NCI-H2081 treated with DMSO at 0.1 percent for 48 hours (cell line): ENCODE results near the gene MAEA.
"Not testable (repeated sequence)": the region's sequence is repeated elsewhere in the genome, so short reads cannot be mapped to it uniquely, and the experiment has no call there.

Experiments
- DNase-seq: peaks from one replicate; lab custom pipeline; 2025; lab: John Stamatoyannopoulos, UW

MAEA gene

DNA sequence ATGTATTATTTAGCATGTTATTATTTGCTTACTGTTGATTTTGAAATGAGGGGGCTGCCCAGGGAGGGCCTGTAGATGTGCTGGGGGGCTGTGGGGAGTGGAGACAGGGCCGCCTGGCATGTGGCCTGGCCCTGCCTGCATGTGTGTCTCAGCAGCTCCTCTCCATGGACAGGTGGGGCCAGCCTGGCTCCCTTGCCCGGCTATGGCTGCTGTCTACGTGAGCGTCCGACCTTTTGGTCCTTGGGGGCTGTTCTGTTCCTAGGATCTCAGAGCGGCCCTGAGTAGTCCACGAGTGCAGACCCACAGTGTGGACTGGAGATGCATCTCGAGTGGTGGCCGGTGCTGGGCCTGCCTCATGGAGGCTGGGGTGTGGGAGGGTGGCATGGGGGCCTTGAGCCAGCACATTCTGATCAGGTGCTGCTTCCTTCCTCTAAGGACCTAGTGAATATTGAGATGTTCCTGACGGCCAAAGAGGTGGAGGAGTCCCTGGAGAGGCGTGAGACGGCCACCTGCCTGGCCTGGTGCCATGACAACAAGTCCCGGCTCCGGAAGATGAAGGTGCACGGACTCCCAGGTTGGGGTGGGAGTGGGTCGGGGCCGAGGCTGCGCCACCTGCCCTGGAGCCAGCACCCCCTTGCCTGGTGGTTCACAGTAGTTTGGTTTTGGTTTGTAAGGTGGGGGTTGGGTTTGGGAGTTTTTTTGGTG, 32.4 kb downstream of the MAEA start:
- DNase-seq: no peak

DNA sequence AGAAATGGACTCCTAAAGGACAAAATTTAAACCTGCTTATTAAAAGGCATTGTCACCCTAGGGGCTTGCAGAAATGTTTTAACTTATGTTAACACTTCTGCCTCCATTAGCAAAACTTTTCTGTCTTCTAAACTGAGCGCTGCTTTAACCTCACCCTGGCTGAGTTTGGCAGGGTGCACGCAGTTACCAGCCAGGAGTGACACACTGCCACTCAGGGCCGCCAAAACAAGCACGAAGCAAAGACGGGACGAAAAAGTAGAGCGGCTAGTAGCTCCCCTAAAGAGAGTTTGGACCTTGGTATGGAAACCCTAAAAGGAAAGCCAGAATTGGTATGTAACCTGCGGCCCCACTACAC, 33.6 kb downstream of the MAEA start:
- no peak for DNase-seq

DNA sequence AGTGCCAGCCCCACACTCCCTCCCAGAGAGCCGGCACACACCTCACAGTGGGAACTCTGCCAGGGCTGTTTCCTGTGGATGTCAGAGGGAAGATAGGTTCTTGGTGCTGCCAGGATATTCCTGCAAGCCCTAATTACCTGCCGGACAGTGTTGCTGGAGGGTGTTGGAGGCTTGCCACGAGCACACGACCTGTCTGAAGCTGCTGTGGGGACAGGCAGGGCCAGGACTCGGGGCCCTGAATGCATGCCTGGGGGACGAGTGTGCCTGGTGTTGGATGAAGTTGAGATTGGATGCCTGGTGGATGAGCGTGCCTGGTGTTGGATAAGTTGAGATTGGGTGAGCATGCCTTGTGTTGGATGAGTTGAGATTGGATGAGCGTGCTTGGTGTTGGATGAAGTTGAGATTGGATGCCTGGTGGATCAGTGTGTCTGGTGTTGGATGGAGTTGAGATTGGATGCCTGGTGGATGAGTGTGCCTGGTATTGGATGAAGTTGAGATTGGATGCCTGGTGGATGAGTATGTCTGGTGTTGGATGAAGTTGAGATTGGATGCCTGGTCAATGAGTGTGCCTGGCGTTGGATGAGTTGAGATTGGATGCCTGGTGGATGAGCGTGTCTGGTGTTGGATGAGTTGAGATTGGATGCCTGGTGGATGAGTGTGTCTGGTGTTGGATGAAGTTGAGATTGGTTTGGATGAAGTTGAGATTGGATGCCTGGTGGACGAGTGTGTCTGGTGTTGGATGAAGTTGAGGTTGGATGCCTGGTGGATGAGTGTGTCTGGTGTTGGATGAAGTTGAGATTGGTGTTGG, 34.1 kb downstream of the MAEA start:
- DNase-seq: no peak

DNA sequence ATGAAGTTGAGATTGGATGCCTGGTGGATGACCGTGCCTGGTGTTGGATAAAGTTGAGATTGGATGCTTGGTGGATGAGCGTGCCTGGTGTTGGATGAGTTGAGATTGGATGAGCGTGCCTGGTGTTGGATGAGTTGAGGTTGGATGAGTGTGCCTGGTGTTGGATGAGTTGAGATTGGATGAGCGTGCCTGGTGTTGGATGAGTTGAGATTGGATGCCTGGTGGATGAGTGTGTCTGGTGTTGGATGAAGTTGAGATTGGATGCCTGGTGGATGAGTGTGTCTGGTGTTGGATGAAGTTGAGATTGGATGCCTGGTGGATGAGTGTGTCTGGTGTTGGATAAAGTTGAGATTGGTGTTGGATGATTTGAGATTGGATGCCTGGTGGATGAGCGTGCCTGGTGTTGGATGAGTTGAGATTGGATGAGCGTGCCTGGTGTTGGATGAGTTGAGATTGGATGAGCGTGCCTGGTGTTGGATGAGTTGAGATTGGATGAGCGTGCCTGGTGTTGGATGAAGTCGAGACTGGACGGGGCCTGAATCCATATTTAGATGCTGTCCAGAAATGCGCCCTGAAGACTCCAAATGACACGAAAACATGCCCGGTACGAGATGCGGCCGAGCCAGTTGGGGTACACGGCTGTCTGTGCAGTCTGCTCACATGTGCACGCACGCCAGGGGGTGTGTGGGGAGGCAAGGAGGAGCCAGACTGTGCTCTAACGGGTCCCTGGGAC, 34.9 kb downstream of the MAEA start:
- not testable (repeated sequence) for DNase-seq

DNA sequence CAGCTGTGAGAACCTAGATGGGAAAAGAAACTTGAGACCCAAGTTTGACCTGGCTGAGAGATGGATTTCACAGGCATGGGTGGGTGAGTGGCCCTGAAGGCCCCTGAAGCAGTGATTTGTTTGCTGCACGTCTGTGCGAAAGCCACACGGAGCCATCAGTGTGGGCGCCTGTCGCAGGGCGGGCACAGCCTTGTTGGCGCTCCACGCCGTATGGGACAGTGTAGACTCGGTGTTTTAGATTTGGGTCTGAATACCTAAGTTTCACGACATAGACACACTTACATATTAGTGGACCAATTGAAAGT, 35.4 kb downstream of the MAEA start:
- no peak for DNase-seq

DNA sequence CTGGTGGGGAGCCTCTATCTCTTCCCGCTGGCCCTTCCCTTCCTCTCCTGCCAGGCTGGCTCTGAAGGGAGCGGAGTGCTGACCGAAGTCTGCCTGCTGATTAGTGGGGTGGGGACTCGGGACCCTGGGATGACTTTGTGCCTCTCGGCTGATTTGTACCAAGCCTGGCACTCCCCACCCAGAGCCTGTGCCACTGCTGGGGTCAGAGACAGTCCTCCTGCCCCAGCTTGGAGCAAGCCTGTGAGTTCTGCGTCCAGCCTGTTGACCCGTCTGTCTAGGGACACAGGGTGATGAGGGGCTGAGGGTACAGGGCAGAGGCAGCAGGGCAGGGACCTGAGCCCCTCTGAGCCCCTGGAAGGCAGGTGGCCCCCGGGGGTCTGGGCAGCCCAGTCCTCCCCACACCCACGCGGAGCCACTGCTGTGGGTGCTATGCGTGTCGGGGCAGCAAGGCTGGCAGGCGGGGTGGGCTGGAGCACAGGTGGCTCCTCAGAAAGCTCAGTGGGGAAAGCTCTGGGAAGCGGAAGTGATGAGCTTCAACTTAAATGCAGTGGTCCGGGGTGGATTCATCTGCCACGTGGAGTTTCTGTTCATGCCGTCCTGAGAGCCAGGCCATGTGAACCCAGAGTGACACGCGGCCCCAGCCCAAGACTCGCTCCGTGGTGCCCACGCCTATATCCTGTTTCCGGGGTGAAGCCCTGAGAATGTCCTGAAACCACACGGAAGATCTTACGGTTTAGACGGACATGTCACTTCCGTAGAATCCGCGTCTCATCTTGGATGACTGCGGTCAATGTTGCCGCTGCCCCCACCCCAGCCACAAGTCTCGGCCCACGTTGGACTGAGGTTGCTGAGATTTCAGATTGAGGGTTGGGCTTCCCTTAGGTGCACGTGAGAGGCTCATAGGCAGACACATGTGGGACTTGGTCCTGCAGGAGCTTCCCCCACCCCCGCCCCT, 36.3 kb downstream of the MAEA start:
- DNase-seq: no peak

DNA sequence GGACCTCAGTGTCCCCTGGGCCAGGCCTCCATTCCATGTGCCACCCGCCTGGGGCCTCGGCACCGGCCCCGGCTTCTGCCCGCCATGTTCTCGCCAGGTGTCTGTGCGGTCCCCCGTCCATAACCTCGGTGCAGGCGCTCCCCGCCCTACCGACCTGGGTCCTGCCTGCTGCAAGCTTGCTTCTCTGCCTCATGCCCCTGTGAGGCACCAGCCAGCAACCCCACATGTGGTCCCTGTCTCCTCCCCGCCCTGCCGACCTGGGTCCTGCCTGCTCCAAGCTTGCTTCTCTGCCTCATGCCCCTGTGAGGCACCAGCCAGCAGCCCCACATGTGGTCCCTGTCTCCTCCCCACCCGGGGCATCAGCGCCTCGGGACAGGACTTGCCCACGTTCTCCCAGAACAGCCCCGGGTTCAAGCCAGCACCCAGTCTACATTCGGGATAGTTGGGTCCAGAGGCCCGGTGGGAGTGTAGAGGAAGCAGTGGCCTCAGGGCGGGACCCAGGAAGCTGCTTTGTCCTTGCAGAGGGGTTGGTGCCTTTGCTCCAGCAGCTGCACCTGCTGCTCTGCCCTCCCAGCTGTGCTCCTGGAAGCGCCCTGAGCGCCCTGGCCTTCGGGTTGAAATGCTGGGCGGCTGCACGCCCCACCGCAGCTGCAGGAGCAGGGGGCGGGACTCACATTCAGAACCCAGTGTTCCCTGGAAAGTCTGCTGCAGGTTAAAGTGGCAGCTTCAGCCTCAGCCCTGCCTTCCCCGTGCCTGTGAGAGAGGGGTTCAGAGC, 37.2 kb downstream of the MAEA start:
- no peak for DNase-seq

DNA sequence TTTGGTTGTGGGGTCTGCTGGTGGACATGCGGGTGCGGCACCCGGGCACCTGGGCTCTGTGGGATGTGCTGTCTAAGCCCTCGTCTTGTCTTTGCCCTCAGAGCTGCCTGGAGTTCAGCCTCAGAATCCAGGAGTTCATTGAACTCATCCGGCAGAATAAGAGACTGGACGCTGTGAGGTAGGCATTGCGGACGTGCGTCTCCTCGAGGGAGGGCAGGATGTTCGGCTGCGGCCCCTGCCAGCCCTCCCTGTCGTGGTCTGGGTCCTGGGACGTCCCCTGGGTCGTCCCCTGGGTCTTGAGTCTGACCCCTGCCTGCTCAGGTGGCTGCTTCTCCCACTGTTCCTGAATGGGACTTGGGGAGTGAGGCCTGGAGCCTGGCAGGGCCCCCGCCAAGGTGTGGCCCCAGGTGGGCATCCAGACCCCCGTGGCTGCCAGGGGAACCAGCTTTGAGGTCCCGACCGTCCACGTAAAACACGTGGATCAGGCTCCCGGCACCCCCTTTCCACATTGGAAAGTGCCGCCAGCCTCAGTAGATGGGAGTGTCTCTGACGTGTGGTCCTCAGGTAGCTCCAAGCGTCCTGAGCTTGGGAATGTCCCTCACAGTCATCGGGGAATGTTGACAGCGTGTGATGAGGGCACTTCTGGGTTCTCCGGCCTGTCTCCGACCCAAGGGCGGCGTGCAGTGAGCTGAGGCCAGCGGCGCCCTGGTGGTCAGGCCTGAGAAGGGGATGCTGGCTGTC, 38.0 kb downstream of the MAEA start:
- DNase-seq: no peak

DNA sequence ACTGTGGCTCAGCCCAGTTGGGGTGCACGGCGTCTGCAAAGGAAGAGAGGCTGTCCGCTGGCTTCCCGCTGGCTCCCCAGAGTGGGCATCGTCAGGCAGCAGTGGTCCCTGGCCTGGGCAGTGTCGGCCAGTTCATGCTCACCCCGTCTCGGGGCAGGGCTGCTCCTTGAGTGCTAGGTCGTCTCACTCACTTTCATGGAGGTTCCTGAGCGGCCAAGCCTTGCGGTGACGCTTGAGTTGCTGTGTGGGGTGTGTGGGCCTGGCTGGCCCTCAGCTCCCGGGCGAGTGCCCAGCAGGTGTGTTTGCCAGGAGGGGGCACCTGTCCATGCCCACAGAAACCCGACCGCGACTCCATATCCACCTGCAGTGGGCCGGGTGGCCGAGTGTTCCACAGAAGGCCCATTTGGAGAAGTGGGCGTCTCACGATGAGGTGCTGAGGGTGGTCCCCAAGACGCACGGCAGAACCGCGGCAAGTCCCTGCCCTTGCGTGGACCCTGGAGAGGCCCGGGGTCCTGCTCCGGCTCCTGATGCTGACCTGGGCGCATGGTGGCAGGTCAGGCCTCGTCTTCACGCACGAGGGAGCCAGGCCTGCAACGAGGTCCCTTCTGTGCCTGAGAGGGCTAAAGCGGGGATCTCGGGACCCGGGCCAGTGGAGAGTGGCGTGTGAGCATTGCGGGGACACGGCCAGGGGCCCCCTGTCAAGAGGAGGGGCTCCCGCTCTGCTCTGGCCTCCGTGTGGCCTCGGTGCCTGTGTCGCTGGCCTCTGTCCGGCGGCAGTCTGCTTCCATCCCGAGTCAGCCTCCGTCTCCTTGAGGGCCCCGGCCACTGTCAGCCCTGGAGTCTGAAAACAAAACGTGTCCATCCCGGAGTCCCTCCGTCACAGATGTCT, 38.8 kb downstream of the MAEA start:
- no peak for DNase-seq

DNA sequence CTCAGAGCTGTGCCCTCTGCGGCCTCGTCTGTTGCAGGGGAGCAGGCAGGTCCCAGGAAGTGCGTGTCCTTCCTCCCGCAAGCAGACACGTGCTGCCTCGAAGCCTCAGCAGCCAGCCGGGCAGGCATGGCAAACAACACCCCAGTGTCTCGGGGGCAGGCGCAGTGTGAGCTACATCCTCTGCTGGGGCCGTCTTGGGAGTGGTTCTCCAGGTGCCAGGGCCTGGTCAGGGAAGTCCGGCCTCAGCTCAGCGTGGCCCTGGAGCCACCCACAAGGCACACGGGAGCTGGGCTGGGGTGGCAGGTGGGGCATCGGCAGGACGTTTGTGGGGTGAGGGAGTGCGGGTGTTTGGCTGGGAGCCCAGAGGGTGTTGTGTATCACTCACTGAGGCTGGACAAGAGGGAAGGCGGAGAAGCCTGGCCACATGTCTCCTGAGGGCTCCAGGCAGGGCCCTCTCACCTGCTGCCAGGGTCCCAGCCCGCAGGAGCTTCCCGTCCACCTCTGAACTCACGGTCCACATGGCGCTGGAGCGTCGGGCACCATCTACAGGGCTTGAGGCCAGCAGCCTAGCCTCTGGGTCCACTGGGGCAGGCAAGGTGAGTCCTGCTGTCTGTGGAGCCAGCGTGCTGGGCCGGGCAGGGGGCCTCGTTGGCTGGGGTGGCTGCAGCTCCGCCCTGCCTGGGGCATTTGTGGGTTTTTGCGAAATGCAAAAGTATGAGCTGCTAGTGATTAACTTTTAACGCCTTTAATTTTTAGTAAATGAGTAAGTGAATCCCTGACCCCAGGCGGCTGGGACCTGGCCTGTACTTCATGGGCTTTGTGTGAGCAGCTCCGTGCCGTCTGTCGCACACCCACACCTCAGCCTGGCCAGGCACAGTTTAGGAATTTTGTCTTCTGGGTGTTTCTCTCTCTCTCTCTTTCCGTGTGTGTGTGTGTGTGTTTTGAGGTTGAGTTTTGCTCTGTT, 40.0 kb downstream of the MAEA start:
- no peak for DNase-seq

DNA sequence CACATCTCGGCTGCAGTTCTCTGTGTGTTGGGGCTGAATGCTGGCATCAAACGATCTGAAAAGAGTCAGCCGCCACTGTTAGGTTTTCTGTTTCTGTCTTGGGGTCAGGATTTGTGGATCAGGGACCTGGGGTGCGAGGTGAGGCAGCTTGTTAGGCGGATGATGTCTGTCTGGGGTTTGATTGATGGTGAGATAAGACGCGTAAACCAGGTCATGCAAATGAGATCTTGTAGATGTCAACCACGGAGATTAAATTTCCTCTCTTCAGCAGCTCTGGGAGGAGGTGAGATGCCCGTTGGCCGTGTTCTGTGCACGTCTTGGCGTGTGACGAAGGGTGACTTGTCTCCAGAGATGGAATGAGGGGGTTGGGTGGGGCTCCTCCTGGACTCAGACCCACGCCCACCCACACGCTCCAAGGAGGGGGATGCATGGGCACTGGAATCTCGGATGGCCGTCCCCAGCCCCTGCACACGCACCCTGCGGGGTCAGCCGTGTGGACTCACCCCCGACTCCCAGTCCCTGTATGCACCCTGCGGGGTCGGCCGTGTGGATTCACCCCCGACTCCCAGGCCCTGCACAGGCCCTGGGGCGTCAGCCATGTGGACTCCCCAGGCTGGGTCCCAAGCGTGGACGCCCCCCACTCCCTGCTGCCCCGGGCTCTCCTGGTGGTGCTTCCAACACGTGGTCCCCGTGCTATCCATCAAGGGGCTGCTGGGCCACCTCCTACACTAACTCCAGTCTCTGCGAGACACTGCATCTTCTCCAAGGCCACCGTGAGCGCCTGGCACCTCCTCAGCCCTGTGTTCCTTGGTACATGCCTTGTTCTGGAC, 41.3 kb downstream of the MAEA start:
- no peak for DNase-seq

DNA sequence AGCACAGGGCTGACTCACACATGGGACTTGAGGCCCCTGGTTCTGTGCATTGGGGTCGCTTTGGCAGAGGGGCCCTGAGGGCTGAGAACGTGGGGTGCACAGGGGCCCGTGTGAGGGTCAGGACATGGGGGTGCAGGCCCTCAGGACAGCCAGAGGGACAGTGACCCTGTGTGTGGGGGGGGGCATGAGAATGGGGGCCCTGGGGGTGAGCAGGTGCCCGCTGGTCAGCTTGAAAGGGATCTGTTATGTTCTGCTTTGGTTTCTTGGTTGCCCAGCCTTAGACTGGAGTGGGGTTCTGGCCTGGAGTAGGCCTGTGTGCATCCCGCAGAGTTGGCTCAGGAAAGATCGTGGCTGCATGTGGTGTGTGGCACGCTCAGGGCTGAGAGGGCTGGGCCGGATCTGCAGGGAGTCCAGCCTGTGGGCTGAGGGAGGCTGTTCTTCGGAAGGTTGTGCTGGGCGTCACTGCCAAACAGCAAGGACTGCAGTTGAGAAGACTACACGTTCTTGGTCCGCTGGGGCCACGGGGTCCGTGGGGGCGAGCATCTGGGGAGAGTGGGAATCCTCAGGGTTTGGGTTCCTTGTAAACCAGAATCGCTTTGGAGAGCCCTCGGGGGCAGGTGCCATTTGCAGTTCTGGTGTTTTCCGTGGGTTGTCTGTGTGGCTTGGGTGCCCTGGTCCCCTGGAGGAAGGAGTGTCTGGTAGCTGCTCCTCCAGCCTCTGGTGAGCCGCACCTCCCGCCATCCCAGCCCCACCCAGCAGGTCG, 42.1 kb downstream of the MAEA start:
- DNase-seq: no peak

DNA sequence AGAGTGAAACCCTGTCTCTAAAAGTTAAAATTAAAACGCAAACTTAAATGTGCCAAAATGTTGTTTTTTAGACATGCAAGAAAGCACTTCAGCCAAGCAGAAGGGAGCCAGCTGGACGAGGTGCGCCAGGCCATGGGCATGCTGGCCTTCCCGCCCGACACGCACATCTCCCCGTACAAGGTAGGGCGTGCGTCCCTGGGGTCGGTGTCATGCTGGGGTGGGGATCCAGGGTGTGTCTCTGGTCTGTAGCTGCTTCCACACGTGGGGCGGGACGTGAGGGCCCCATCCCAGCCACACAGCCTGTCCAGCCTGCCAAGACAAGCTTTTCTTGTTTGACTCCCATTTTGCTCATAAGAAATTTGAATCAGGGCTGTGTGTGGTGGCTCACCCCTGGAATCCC, 43.0 kb downstream of the MAEA start:
- no peak for DNase-seq

DNA sequence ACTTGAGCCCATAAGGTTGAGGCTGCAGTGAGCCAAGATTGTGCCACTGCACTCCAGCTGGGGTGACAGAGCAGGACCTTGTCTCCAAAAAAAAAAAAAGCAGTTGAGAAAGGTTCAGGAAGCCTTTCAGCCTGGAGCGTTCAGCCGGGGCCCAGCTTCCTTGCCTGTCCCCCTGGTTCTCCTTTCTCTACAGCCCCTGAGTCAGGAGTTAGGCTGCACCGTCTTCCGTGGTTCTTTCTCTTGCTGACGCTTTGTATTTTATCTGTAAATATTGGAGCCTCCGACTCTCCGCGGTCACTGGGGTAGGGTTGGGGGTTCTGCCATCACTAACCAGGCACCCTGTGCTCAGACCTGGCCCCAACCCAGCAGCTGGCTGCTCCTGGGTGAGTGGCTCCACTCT, 43.6 kb downstream of the MAEA start:
- no peak for DNase-seq

DNA sequence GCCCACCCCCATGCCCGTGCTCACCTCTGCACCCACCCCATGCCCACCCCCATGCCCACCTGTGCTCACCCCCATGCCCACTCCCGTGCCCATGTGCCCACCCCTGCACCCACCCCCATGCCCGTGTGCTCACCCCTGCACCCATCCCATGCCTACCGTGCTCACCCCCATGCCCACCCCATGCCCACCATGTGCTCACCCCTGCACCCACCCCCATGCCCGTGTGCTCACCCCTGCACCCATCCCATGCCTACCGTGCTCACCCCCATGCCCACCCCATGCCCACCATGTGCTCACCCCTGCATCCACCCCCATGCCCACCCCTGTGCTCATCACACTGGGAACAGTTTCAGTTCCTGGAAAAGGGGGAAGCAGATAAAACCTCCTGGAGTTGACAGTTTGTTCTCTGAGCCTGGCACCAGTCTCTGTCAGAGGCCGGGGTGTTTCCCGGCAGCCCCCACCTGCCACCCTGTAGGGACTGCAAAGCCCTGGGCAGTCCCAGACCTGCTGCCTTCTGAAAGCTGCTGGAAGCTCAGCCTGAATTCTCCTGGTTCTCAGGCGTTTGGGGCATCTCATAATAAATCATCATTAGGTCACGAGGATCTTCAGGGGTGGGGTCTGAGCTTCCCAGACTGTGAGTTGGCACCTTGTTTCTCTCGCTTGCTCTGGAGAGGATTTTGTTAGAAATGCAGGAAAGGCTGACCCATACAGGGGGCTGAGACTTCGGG, 44.3 kb downstream of the MAEA start:
- DNase-seq: not testable (repeated sequence)

DNA sequence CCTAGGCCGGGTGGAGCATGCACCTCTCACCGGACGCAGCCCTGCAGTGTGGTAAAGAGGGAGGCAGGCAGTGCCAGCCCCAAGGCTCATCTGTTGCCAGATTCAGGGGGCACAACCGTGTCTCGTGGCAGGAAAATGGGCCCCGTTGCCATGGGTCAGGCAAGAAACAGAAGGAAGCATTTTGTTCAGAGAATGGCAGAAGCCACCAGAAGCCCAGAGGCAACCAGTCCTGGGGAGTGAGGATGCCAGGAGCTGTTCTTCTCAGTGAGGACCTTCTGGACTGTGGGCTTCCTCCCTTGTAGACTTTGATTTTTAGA, 44.8 kb downstream of the MAEA start:
- no peak for DNase-seq
